ENCODE measurements around the gene HLTF. TPM values are rescaled to one million over a fixed set of nuclear protein-coding genes. Genes with fewer than 3 reads are reported as not detected.

The HLTF gene
- total and polyA plus RNA-seq, 2 of the 13 experiments (the other 11 are each of a cell fraction or from before 2014, with no cell fraction given), result 12.0 to 22.9 TPM

DNA sequence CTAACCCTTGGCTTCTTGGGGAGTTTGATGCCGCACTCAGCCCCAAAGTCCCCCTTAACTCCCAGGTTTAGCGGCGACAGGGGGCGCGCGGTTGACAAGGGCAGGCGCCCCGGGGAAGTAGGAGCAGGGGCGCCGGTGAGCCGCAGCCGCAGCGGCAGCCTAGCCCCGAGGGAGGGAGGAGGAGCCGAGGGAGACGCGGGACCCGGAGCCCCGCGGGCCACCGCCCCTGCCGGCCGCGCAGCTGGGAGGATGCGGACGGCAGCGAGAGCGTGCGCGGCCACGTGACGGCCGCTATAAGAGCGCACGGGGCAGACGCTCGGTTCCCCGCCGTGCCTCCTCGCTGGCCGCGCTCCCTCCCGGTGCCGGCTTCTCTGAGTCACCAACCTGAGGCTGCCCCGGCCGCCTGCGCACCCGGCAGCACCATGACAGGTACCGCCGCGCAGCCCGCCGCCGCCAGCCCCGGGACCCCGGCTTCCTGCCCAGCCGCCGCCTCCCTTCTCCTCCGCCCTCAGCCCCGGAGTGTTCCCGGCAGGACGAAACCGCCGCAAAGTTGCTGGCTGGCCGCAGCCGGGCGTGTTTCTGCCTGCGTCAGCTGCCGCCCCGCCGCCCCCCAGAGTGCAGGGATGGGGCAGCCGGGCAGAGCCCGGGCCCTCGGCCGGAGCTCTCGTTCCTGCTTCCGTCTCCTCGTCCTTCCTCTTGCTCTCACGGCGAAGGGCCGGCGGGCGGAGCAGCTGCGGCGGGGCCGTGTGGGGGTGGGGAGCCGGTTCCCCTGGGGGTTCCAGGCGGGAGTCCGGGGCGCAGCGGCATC lies 94.9 kb downstream of the HLTF start, which contains the start of gene GYG1 (continued):
- TF ChIP-seq ZNF614 (CRISPR knock-in tag; IDR thresholded peaks at IDR 0.05; ENCODE audit: borderline replicate concordance) (0 out of 2 replicates have a peak, but pooled peaks have one; percentile 13), CBX1 (IDR thresholded peaks at IDR 0.05; ENCODE audit: low read depth) (peak; percentile 42), ZNF143 (CRISPR knock-in tag; IDR thresholded peaks at IDR 0.05) (no peak), ZNF136 (CRISPR knock-in tag; IDR thresholded peaks at IDR 0.05; ENCODE audit: low read depth) (no peak), ZNF619 (CRISPR knock-in tag; IDR thresholded peaks at IDR 0.05) (no peak), KDM3A (CRISPR knock-in tag; IDR thresholded peaks at IDR 0.05; ENCODE audit: low read depth) (0 out of 2 replicates have a peak, but pooled peaks have one; percentile 14), ZNF292 (CRISPR knock-in tag; IDR thresholded peaks at IDR 0.05; ENCODE audit: borderline replicate concordance, low read depth) (no peak; the same call in 1 of the 2 replicates), NFATC3 (CRISPR knock-in tag; IDR thresholded peaks at IDR 0.05) (no peak), ZNF605 (CRISPR knock-in tag; IDR thresholded peaks at IDR 0.05) (0 out of 2 replicates have a peak, but pooled peaks have one; percentile 67), ZBTB20 (CRISPR knock-in tag; IDR thresholded peaks at IDR 0.05; ENCODE audit: borderline replicate concordance, low read depth) (no peak), HNF4G (IDR thresholded peaks at IDR 0.05; ENCODE audit: borderline replicate concordance, low read depth, low read length) (no peak), HNF4G (CRISPR knock-in tag; IDR thresholded peaks at IDR 0.05; ENCODE audit: borderline replicate concordance, low read depth) (no peak; the same call in 1 of the 2 replicates), ZIK1 (CRISPR knock-in tag; IDR thresholded peaks at IDR 0.05; ENCODE audit: borderline replicate concordance, low read depth) (peak; percentile 71; the same call in 1 of the 2 replicates)
- TF ChIP-seq, protein P1, sequence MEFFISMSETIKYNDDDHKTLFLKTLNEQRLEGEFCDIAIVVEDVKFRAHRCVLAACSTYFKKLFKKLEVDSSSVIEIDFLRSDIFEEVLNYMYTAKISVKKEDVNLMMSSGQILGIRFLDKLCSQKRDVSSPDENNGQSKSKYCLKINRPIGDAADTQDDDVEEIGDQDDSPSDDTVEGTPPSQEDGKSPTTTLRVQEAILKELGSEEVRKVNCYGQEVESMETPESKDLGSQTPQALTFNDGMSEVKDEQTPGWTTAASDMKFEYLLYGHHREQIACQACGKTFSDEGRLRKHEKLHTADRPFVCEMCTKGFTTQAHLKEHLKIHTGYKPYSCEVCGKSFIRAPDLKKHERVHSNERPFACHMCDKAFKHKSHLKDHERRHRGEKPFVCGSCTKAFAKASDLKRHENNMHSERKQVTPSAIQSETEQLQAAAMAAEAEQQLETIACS (CRISPR knock-in tag; IDR thresholded peaks at IDR 0.05), result peak; percentile 89
- TF ChIP-seq, protein P2, sequence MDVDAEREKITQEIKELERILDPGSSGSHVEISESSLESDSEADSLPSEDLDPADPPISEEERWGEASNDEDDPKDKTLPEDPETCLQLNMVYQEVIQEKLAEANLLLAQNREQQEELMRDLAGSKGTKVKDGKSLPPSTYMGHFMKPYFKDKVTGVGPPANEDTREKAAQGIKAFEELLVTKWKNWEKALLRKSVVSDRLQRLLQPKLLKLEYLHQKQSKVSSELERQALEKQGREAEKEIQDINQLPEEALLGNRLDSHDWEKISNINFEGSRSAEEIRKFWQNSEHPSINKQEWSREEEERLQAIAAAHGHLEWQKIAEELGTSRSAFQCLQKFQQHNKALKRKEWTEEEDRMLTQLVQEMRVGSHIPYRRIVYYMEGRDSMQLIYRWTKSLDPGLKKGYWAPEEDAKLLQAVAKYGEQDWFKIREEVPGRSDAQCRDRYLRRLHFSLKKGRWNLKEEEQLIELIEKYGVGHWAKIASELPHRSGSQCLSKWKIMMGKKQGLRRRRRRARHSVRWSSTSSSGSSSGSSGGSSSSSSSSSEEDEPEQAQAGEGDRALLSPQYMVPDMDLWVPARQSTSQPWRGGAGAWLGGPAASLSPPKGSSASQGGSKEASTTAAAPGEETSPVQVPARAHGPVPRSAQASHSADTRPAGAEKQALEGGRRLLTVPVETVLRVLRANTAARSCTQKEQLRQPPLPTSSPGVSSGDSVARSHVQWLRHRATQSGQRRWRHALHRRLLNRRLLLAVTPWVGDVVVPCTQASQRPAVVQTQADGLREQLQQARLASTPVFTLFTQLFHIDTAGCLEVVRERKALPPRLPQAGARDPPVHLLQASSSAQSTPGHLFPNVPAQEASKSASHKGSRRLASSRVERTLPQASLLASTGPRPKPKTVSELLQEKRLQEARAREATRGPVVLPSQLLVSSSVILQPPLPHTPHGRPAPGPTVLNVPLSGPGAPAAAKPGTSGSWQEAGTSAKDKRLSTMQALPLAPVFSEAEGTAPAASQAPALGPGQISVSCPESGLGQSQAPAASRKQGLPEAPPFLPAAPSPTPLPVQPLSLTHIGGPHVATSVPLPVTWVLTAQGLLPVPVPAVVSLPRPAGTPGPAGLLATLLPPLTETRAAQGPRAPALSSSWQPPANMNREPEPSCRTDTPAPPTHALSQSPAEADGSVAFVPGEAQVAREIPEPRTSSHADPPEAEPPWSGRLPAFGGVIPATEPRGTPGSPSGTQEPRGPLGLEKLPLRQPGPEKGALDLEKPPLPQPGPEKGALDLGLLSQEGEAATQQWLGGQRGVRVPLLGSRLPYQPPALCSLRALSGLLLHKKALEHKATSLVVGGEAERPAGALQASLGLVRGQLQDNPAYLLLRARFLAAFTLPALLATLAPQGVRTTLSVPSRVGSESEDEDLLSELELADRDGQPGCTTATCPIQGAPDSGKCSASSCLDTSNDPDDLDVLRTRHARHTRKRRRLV (CRISPR knock-in tag; IDR thresholded peaks at IDR 0.05), result no peak
- TF ChIP-seq, protein P3, sequence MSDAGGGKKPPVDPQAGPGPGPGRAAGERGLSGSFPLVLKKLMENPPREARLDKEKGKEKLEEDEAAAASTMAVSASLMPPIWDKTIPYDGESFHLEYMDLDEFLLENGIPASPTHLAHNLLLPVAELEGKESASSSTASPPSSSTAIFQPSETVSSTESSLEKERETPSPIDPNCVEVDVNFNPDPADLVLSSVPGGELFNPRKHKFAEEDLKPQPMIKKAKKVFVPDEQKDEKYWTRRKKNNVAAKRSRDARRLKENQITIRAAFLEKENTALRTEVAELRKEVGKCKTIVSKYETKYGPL (CRISPR knock-in tag; IDR thresholded peaks at IDR 0.05), result 0 out of 2 replicates have a peak, but pooled peaks have one; percentile 20
- TF ChIP-seq, protein P4, sequence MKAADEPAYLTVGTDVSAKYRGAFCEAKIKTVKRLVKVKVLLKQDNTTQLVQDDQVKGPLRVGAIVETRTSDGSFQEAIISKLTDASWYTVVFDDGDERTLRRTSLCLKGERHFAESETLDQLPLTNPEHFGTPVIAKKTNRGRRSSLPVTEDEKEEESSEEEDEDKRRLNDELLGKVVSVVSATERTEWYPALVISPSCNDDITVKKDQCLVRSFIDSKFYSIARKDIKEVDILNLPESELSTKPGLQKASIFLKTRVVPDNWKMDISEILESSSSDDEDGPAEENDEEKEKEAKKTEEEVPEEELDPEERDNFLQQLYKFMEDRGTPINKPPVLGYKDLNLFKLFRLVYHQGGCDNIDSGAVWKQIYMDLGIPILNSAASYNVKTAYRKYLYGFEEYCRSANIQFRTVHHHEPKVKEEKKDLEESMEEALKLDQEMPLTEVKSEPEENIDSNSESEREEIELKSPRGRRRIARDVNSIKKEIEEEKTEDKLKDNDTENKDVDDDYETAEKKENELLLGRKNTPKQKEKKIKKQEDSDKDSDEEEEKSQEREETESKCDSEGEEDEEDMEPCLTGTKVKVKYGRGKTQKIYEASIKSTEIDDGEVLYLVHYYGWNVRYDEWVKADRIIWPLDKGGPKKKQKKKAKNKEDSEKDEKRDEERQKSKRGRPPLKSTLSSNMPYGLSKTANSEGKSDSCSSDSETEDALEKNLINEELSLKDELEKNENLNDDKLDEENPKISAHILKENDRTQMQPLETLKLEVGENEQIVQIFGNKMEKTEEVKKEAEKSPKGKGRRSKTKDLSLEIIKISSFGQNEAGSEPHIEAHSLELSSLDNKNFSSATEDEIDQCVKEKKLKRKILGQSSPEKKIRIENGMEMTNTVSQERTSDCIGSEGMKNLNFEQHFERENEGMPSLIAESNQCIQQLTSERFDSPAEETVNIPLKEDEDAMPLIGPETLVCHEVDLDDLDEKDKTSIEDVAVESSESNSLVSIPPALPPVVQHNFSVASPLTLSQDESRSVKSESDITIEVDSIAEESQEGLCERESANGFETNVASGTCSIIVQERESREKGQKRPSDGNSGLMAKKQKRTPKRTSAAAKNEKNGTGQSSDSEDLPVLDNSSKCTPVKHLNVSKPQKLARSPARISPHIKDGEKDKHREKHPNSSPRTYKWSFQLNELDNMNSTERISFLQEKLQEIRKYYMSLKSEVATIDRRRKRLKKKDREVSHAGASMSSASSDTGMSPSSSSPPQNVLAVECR (CRISPR knock-in tag; IDR thresholded peaks at IDR 0.05; ENCODE audit: borderline replicate concordance), result peak; percentile 92
